HG03575 (cell line): Measurements from ENCODE around the gene CEP170.

Experiments
- ATAC-seq: cut with Tn5 transposase; IDR thresholded peaks from one replicate; pipeline ENCODE4 v1.9.1; 2021; ENCODE audit not compliant: unreplicated experiment, insufficient number of reproducible peaks, low FRiP score; ENCODE audit errors: extremely low read depth

CEP170 gene

GRCh38 chr1:243254927-243255790, at the start of gene CEP170:
Gene CEP170, minus strand, starts transcription at chr1:243255281. Its CDS starts 30,001 bp downstream, at chr1:243225280.
- peak; percentile 27 for ATAC-seq

DNA sequence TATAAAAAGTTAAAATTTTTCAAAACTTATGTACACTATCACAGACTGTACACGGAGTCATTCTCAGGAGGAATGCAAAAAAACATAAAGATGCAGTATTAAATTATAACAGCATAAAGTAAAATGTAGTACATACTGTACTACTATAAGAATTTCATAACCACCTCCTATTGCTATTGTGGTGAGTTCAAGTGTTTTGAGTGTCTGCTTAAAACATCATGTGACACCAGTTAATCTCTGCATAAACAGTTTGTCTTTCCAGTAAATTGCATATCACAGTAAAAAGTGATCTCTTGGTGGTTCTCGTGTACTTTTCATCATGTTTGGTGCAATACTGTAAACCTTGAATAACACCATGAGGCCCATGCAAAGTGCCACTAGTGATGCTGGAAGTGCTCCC, 46.0 kb upstream of the CEP170 start:
- no peak for ATAC-seq

- no peak for ATAC-seq
These were observed 44.0 kb upstream of the CEP170 start for GRCh38 chr1:243299069-243299468.

DNA sequence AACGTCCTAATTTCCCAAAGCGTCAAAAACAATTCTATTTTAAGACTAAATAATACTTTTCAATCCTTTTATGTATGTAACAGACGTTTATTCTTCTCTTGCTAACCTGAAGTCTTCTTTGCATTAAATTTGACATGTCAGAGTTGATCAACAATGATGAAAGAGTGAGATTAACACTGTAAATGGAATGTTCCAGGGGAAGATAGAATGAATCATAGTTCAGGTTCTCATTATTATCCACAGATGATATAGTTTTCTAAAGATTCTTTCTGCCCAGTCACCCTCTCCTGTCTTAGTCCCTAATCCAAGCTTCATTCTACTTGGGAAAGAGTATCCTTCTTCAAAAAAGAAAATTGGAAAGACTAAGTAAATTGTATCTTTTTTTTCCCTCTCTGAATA, 39.6 kb upstream of the CEP170 start:
- no peak for ATAC-seq

- no peak for ATAC-seq
These were observed 39.1 kb upstream of the CEP170 start for GRCh38 chr1:243293941-243294722.

DNA sequence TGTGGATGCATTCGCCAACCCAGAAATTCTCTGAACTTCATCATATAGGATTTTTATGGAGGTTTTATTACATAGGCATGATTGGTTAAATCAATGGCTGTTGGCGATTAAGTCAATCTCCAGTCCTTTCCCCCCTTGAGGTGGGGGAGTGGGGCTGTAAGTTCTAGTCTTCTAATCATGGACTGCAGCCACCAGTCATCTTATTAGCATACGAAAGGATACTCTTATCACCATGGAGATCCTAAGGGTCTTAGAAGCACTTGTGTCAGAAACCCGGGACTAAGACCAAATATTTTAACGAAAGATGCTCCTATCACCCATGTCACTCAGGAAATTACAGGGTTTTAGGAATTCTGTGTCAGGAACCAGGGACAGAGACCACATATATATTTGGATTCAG, 37.0 kb upstream of the CEP170 start:
- no peak for ATAC-seq

DNA sequence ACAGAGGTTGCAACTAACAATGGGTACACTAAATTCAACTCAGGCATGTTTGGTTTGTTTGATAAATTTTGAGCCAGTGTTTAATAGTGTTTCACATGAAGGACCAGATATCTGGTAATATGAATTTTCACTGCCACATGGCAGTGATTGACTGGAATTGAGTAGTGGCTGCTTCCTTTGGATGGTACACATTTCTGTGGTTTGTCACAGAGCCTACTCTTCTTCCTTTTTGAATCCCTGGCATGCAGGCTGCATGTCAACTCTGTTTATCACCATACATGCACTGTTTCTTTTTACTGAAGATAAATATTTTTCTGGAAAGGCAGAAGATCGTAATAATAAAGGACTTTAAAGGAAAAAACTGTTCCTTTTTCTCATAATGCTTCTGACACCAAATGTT, 36.2 kb upstream of the CEP170 start:
- no peak for ATAC-seq

DNA sequence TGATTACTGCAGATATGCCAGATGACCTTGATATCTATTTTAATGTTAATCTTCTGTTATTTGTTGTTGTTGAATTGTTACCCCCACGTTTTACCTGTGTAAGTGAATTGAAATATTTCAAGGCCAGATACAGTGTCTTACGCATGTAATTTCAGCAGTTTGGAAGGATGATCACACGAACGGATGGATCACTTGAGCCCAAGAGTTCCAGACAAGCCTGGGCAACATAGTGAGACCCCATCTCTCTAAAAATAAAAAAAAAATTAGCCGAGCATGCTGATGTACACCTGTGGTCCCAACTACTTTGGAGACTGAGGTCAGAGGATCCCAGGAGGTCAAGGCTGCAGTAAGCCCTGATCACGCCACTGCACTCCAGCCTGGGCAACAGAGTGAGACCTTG, 33.0 kb upstream of the CEP170 start:
- ATAC-seq = no peak

- peak; percentile 95 for ATAC-seq
These were observed 32.6 kb upstream of the CEP170 start for GRCh38 chr1:243287652-243288051.

- no peak for ATAC-seq
These were observed 32.0 kb upstream of the CEP170 start for GRCh38 chr1:243287123-243287460.

DNA sequence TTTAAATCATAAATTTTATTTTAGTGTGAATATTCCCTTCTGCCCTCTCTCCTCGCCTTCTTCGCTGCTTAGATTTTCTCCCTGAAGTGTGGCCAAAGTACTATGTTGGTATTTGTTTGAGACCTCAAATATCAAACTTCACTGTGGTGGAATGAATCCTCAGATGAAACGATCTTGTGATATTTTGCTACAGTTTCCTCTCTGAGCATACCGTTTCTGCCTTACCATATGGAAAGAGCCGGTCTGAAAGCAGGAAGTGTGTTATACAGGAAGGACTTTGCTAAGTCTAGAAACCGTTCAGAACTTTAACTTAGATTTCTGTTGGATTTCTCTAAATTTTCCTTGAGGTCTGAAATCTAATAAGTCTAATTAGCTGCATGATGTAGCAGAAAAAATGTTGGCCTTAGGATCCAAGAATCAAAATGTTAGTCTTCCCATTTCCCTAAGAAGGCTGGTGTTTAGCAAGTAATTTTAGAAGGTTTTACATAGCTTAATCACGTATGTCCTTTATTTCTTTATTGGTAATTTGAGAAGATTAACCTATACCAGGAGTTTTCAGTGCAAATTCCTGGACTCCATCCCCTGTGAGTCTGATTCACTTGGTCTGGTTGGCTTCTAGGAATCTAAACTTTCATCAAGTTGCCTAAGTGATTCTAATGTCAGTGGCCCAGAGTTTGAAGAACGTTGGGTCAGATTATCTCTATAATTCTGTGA, 31.5 kb upstream of the CEP170 start:
- ATAC-seq = no peak

- ATAC-seq = no peak
These were observed 26.6 kb upstream of the CEP170 start for GRCh38 chr1:243281672-243282071.

GRCh38 chr1:243280571-243281129, 25.6 kb upstream of the CEP170 start:
- ATAC-seq = no peak

DNA sequence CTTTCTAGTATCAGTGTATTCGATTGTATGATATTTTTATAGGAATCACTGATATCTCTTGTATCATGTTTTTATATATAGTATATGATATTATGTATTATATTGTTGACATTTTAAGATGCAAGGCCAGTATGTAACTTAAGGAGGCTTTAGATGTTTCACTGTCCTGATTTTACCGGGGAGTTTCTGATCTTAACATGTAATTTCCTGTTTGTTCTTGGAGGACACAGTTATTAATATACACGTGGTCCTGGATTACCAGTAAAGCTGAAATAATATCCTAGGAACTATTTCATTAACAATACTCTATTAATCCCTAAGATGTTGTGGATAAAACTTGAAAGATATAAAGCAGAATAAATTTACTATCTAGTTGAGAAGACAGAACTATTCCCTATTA, 20.2 kb upstream of the CEP170 start:
- no peak for ATAC-seq

DNA sequence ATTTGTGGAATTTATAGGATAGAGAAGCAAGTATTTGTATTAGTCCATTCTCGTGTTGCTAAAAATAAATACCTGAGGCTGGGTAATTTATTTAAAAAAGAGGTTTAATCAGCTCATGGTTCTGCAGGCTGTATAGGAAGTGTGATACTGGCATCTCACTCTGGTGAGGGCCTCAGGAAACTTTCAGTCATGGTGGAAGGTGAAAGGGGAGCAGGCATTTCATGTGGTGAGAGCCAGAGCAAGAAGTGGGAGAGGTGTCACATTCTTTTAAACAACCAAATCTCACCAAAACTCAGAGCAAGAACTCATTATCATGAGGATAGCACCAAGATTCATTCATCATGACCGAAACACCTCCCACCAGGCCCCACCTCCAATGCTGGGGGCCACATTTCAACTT, 18.9 kb upstream of the CEP170 start:
- no peak for ATAC-seq

GRCh38 chr1:243273506-243273905, 18.4 kb upstream of the CEP170 start:
- no peak for ATAC-seq

GRCh38 chr1:243272401-243272800, 17.3 kb upstream of the CEP170 start:
- ATAC-seq = no peak

DNA sequence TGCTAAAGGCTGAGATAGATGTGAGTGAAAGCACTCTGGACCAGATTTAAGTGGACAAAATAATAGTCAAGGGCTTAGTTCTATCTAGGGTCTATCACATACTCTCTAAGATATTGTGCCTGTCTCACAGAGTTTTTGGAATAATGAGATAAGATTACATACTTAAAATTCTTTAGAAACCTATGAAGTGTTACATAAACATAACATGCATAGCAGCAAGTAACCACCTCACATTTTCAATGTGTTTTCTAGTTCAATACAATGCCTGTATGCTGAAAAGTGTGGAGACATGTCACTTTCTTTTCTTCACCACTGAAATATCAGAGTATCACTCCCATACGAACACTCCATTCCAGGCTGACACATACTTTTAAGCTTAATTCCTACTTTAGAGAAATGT, 16.9 kb upstream of the CEP170 start:
- ATAC-seq = no peak

DNA sequence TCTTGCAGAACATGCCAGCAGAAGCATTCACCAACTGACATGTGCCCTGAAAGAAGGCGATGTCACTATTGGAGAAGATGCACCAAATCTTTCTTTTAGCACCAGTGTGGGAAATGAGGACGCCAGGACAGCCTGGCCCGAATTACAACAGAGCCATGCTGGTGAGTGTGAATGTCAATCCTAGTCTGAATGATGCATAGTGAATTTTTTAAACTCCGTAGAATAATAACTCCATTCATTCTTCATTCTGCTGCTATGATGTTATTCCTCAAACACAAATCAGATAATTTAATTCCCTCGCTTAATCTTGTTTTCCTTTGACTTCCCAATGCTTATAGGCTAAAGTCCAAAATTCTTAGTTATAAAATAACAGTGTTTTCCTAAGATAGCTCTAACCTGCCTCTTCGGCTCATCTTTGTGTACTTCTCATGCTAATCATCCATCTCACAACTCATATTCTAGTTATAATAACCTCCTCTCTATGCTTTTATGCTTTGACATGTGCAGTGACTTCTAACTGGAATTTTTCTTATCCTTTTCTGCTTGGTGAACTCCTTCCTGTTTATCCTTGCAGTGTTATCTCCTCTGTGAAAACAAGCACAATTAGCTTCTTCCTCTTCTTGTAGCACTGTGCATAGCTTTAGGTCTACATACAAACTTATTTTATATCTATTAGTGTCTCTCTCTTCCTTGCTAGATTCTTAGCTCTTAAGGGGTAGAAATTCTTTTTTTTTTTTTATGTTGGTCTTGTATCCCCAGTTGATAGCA, 15.2 kb upstream of the CEP170 start:
- ATAC-seq = no peak
